ENCODE data around the gene CAST.

The CAST gene

DNA sequence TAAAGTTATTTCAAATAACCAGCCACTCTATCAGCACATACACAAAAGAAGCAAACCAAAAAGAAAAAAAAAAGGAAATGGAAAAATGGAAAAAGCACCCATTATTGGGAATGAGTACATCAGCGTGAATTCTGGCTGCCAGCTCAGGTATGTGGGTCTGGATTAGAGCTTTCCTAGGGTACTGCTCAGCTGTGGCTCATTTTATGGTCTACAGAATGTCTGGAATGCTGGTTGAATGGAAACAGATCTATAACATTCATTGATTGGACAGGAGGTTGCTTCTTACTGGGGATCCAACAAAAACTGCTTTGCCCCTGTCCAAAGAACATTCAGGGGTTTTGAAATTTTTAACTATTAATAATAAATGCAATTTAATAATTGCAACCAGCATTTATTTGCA lies 3.9 kb upstream of the CAST start:
- Histone ChIP-seq H3K4me1 (ENCODE audit: control insufficient read depth, insufficient read depth, low read length) (peaks cover 2% of the 10 kb centered on the region), H3K36me3 (ENCODE audit: control insufficient read depth, insufficient read depth, low read length) (no peaks in the 10 kb centered on the region), H3K9ac (ENCODE audit: low read depth, low read length) (no peak overlapping the region), H3K9me3 (ENCODE audit: control insufficient read depth, insufficient read depth, low read length) (no peaks in the 10 kb centered on the region), H3K27me3 (ENCODE audit: control insufficient read depth, insufficient read depth, low read length) (peaks cover 21% of the 10 kb centered on the region), H3K4me3 (ENCODE audit: low read depth, low read length) (no peak overlapping the region)

DNA sequence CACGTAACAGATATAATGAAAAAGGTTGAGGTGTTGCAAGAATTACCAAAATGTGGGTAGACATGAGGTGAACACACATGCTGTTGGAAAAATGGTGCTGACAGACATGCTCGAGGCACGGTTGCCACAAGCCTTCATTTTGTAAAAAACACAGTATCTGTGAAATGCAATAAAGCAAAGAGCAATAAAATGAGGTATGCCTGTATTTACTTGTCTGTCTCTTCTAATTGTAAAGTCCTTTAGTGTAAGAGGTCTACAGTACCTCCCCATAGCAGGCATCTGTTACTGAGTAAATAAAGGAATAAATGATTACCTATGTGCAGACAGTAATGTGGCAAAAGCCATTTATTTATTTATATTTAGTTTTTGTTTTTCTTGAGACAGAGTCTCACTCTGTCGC lies 3.0 kb upstream of the CAST start:
- H3K36me3 ChIP-seq (ENCODE audit: control insufficient read depth, insufficient read depth, low read length) = no peaks in the 10 kb centered on the region
- no peaks in the 10 kb centered on the region for H3K4me1 ChIP-seq (ENCODE audit: control insufficient read depth, insufficient read depth, low read length)
- H3K9me3 ChIP-seq (ENCODE audit: control insufficient read depth, insufficient read depth, low read length) = no peaks in the 10 kb centered on the region

DNA sequence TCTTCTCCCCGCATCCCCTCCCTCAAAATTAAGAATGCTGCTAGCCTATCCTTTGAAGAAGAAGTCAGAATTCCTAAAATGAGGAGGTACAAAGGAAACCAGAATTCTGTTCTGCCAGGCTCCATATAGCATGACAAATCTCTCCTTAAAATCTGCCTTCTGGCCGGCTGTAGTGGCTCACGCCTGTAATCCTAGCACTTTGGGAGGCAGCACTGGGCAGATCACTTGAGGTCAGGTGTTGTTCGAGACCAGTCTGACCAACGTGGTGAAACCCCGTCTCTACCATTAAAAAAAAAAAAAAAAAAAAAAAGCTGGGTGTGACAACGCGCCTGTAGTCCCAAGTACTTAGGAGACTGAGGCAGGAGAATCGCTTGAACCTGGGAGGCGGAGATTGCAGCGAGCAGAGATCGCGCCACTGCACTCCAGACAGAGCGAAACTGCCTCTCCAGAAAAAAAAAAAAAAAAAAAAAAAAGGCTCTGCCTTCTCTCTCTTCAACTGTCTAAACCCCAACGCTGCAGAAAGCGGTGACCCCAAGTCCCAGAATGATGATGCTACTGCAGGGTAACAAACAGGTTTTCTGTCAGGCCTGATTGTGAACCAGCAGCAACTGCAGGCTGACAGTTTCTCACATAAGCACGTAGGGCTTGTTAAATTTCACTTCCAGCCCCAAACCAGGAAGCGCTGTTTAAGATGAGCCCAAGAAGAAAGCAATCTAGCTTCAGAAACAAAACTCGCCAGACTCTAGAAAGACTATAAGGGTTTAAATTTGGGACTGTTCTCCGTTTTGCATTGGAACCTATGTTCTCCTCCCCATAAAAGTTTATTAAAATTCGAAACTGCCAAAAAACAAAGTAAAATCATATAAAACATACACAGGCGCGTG lies 963 bp upstream of the CAST start:
- Histone ChIP-seq H3K27me3 (ENCODE audit: control insufficient read depth, insufficient read depth, low read length) (peaks cover 44% of the 10 kb centered on the region), H3K9ac (ENCODE audit: low read depth, low read length) (peak overlapping the region; percentile 3), H3K4me3 (ENCODE audit: low read depth, low read length) (peak overlapping the region; percentile 76), H3K4me1 (ENCODE audit: control insufficient read depth, insufficient read depth, low read length) (no peaks in the 10 kb centered on the region), H3K9me3 (ENCODE audit: control insufficient read depth, insufficient read depth, low read length) (no peaks in the 10 kb centered on the region), H3K36me3 (ENCODE audit: control insufficient read depth, insufficient read depth, low read length) (no peaks in the 10 kb centered on the region)

More for the DNA sequence above, 3.0 kb upstream of the CAST start:
- Histone ChIP-seq H3K9ac (ENCODE audit: low read depth, low read length) (no peak overlapping the region), H3K4me3 (ENCODE audit: low read depth, low read length) (no peak overlapping the region), H3K27me3 (ENCODE audit: control insufficient read depth, insufficient read depth, low read length) (peaks cover 30% of the 10 kb centered on the region)

DNA sequence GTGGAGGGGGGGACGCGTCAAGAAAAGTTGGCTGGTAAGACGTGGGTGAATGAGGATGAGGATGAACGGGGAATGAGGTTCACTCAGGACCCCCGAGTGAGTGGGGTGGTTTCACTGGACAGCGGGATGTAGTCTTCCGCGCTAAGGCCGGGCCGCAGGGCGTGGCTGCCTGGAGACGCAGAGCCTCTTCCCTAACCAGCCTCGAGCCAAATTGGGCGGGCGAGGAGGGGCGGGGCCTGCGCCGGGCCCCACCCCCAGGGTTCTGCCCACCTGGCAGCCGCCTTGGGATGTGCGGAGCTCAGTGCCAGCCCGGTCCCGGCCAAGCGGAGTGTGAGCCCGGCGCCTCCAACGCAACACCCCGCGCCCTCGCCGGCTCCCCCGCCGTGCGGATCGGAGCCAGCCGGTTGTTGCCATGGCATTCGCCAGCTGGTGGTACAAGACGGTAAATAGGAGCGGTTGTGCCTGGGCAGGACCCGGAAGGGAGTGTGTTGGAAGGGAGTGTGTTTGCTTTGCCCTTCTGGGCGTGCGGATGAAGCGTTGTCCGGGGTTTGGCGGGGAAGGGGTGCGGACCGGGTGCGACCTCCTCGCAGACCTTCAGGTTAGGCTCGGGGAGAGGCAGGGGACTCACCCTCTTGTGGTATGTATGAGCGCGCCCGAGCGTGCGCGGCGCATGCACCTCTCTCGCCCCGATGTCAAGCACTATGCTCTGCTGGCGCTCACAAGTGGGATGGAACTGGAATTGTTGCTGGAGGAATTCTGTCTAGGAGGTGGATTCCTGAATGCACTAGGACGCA lies 746 bp downstream of the CAST start:
- peaks cover 44% of the 10 kb centered on the region for H3K27me3 ChIP-seq (ENCODE audit: control insufficient read depth, insufficient read depth, low read length)
- no peak overlapping the region for H3K9ac ChIP-seq (ENCODE audit: low read depth, low read length)
- no peaks in the 10 kb centered on the region for H3K36me3 ChIP-seq (ENCODE audit: control insufficient read depth, insufficient read depth, low read length)
- H3K4me1 ChIP-seq (ENCODE audit: control insufficient read depth, insufficient read depth, low read length) = no peaks in the 10 kb centered on the region
- H3K9me3 ChIP-seq (ENCODE audit: control insufficient read depth, insufficient read depth, low read length) = no peaks in the 10 kb centered on the region
- peak overlapping the region; percentile 76 for H3K4me3 ChIP-seq (ENCODE audit: low read depth, low read length)

GRCh38 chr5:96663608-96664007 lies 1.4 kb downstream of the CAST start:
- Histone ChIP-seq H3K4me3 (ENCODE audit: low read depth, low read length) (peak overlapping the region; percentile 76), H3K9ac (ENCODE audit: low read depth, low read length) (no peak overlapping the region), H3K36me3 (ENCODE audit: control insufficient read depth, insufficient read depth, low read length) (no peaks in the 10 kb centered on the region), H3K9me3 (ENCODE audit: control insufficient read depth, insufficient read depth, low read length) (no peaks in the 10 kb centered on the region), H3K27me3 (ENCODE audit: control insufficient read depth, insufficient read depth, low read length) (peaks cover 44% of the 10 kb centered on the region), H3K4me1 (ENCODE audit: control insufficient read depth, insufficient read depth, low read length) (no peaks in the 10 kb centered on the region)

DNA sequence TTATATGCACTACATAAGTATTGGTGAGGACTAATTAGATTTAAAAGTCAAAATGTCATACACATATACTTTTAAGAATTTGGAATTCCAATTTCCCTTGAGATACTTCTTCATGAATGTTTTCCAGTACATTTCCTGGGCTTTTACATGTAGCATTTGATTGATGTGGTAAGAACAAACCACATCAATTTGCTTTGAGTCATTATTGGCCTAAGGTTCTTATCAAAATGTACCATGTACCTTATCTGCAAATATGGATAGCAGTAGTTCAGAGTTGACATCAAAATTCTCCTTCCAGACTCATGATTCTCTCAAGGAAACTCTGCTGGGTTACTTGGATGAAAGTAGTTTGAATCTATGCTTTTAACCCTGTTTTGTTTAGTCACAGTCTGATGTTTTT lies 2.5 kb downstream of the CAST start:
- Histone ChIP-seq H3K36me3 (ENCODE audit: control insufficient read depth, insufficient read depth, low read length) (no peaks in the 10 kb centered on the region), H3K4me3 (ENCODE audit: low read depth, low read length) (no peak overlapping the region), H3K9me3 (ENCODE audit: control insufficient read depth, insufficient read depth, low read length) (no peaks in the 10 kb centered on the region), H3K27me3 (ENCODE audit: control insufficient read depth, insufficient read depth, low read length) (peaks cover 38% of the 10 kb centered on the region), H3K9ac (ENCODE audit: low read depth, low read length) (no peak overlapping the region), H3K4me1 (ENCODE audit: control insufficient read depth, insufficient read depth, low read length) (no peaks in the 10 kb centered on the region)

- Histone ChIP-seq H3K4me3 (ENCODE audit: low read depth, low read length) (no peak overlapping the region), H3K9ac (ENCODE audit: low read depth, low read length) (no peak overlapping the region), H3K9me3 (ENCODE audit: control insufficient read depth, insufficient read depth, low read length) (no peaks in the 10 kb centered on the region), H3K27me3 (ENCODE audit: control insufficient read depth, insufficient read depth, low read length) (peaks cover 18% of the 10 kb centered on the region), H3K36me3 (ENCODE audit: control insufficient read depth, insufficient read depth, low read length) (no peaks in the 10 kb centered on the region), H3K4me1 (ENCODE audit: control insufficient read depth, insufficient read depth, low read length) (no peaks in the 10 kb centered on the region)
Measured at GRCh38 chr5:96668725-96669124, 6.5 kb downstream of the CAST start.

DNA sequence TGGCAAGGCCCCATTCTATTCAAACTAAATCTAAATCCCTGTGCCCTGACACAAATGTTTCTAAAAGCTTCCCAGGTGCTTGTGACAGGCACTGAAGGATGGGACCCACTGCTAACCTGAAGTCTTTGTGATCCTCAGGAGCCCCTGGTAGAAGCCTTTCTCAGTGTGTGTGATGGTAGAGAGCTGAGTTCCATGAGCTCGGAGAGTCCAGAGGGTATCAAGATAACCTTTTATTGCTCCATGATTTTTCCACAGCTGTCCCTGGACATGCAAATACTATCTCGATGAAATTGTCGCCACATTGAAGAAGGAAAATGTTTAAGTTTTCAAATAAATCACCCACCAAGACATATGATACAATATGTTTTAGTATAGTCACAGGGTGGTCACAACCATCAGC lies 7.7 kb downstream of the CAST start:
- Histone ChIP-seq H3K27me3 (ENCODE audit: control insufficient read depth, insufficient read depth, low read length) (peaks cover 6% of the 10 kb centered on the region), H3K9me3 (ENCODE audit: control insufficient read depth, insufficient read depth, low read length) (no peaks in the 10 kb centered on the region), H3K9ac (ENCODE audit: low read depth, low read length) (no peak overlapping the region), H3K36me3 (ENCODE audit: control insufficient read depth, insufficient read depth, low read length) (no peaks in the 10 kb centered on the region), H3K4me3 (ENCODE audit: low read depth, low read length) (no peak overlapping the region), H3K4me1 (ENCODE audit: control insufficient read depth, insufficient read depth, low read length) (no peaks in the 10 kb centered on the region)

DNA sequence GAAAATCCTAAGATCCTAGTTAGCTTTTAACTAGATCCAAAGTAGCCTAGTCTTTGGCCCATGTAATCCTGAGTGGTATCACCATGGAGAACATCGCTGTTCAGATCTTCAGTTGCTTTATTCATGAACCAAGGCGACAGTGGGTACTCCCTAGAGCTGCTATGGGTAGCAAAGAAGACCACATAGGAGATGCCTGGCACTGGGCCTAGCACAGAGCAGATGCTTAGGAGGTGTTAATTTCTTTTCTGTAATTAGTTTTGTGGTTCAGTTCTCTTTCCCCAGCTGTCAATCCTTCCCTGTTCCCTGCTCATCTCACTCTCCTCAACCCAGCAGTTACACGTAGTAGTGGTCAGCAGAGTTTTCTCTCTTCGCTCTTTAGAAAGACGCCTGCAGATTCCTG lies 9.3 kb downstream of the CAST start:
- Histone ChIP-seq H3K27me3 (ENCODE audit: control insufficient read depth, insufficient read depth, low read length) (no peaks in the 10 kb centered on the region), H3K4me3 (ENCODE audit: low read depth, low read length) (no peak overlapping the region), H3K4me1 (ENCODE audit: control insufficient read depth, insufficient read depth, low read length) (no peaks in the 10 kb centered on the region), H3K9me3 (ENCODE audit: control insufficient read depth, insufficient read depth, low read length) (no peaks in the 10 kb centered on the region), H3K36me3 (ENCODE audit: control insufficient read depth, insufficient read depth, low read length) (no peaks in the 10 kb centered on the region), H3K9ac (ENCODE audit: low read depth, low read length) (no peak overlapping the region)

GRCh38 chr5:96673127-96673526 lies 11.0 kb downstream of the CAST start:
- Histone ChIP-seq H3K27me3 (ENCODE audit: control insufficient read depth, insufficient read depth, low read length) (no peaks in the 10 kb centered on the region), H3K4me1 (ENCODE audit: control insufficient read depth, insufficient read depth, low read length) (no peaks in the 10 kb centered on the region), H3K4me3 (ENCODE audit: low read depth, low read length) (no peak overlapping the region), H3K9me3 (ENCODE audit: control insufficient read depth, insufficient read depth, low read length) (no peaks in the 10 kb centered on the region), H3K36me3 (ENCODE audit: control insufficient read depth, insufficient read depth, low read length) (no peaks in the 10 kb centered on the region), H3K9ac (ENCODE audit: low read depth, low read length) (no peak overlapping the region)

DNA sequence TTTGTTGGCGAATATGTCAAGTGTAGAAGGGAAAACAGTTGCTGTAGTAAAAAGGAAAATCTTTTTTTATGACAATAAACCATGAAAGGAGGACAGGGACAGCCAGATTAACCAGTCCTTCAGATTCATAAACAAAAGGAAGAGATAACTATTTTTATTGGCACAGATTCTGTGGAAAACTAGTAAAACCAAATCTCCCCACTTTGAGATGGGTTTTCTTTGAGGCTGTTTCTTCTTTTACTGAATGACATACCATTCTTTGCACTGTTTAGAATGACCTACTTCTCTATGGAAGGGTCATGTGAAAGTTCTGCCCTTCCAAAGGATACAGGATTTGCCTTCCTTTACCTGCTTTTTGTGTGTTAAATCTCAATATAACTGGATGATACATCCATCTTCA lies 13.7 kb downstream of the CAST start:
- no peaks in the 10 kb centered on the region for H3K9me3 ChIP-seq (ENCODE audit: control insufficient read depth, insufficient read depth, low read length)
- H3K36me3 ChIP-seq (ENCODE audit: control insufficient read depth, insufficient read depth, low read length) = no peaks in the 10 kb centered on the region
- H3K4me3 ChIP-seq (ENCODE audit: low read depth, low read length) = no peak overlapping the region
- H3K27me3 ChIP-seq (ENCODE audit: control insufficient read depth, insufficient read depth, low read length) = no peaks in the 10 kb centered on the region
- H3K9ac ChIP-seq (ENCODE audit: low read depth, low read length) = no peak overlapping the region
- H3K4me1 ChIP-seq (ENCODE audit: control insufficient read depth, insufficient read depth, low read length) = no peaks in the 10 kb centered on the region

DNA sequence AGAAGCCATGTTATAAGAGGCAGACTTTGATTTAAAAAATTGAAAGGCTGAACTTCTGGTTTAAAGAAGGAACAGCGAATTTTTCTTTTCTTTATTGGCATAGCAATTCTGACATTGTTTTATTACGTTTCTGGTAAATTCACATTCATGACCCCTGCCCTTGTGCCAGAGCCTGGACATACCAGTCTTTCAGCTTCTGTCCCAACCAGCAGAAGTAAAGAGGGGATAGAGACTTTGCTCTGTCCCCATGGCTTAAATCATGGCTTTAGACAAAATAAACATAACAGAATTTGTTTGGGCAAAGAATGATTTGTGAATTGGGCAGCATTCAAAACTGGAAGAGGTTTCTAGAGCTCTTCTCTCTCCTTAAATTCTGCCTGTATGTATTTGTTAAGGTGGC lies 15.3 kb downstream of the CAST start:
- no peaks in the 10 kb centered on the region for H3K27me3 ChIP-seq (ENCODE audit: control insufficient read depth, insufficient read depth, low read length)
- no peaks in the 10 kb centered on the region for H3K4me1 ChIP-seq (ENCODE audit: control insufficient read depth, insufficient read depth, low read length)
- H3K9ac ChIP-seq (ENCODE audit: low read depth, low read length) = no peak overlapping the region
- no peaks in the 10 kb centered on the region for H3K9me3 ChIP-seq (ENCODE audit: control insufficient read depth, insufficient read depth, low read length)
- H3K4me3 ChIP-seq (ENCODE audit: low read depth, low read length) = no peak overlapping the region
- H3K36me3 ChIP-seq (ENCODE audit: control insufficient read depth, insufficient read depth, low read length) = no peaks in the 10 kb centered on the region

Measured in iPS-15b (cell line).